GM18505 (cell line): ENCODE results near the gene ABCG1.
"Not testable (repeated sequence)": the region's sequence is repeated elsewhere in the genome, so short reads cannot be mapped to it uniquely, and the experiment has no call there.

Experiments used
- ATAC-seq: cut with Tn5 transposase; IDR thresholded peaks from one replicate; pipeline ENCODE4 v1.9.1; 2021; ENCODE audit not compliant: unreplicated experiment
- POLR2A ChIP-seq: IDR thresholded peaks from 4 replicates; pipeline ENCODE4 v1.6.1; 2011; ENCODE audit warnings: borderline replicate concordance; ENCODE audit not compliant: insufficient read depth, insufficient read length; ENCODE audit errors: extremely low read depth

ABCG1 gene

DNA sequence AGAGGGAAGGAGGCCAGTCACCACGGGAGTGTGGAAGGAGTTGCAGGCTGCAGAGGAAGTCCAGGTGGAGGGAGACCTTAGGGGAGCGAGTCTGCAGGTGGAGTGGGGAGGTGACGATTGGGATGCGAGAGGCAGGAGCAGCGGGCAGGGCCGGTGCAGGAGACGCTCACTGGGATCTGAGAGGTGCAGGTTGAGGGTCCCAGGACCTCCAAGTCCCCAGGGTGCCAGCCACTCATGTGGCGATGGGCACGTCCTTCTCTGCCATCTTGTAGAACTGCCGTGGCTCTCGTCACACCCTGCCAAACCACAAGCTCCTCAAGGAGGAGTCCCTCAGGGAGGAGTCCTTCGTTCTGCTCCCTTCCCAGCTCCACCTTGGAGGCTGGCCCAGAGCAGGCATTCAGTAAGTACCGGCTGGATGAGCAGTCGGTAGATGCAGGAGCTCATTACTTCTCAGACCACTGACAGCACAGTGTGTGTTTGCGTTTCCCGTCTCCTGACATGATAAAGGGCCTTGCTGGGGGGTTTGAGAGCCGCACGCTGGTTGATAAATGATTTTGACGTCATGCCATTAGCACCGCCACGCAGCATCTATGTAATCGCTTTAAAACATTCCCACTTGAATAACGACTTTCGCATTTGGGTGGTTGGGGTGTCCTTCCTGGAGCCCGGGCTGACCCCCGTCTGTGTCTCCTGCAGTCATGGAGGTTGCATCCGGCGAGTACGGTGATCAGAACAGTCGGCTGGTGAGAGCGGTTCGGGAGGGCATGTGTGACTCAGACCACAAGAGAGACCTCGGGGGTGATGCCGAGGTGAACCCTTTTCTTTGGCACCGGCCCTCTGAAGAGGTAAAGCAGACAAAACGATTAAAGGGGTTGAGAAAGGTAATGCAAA, 68.5 kb downstream of the ABCG1 start:
- TF ChIP-seq POLR2A = no peak
- ATAC-seq = no peak

DNA sequence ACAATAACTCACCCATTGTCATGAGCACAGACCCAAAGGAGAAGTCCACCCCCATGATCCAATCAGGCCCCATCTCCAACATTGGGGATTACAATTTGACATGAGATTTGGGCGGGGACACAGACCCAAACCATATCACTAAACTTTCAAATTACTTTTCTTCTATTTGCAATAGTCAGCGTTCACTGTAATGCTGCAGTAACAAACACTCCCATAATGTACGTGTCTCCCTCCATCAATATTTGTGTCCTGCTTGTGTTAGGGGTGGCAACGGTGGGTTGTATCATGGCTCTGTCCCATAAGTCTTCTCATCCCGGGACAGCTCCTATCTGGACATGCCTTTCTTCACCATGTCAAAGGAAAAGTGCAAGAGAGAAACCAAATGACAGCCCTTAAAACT, 70.0 kb downstream of the ABCG1 start:
- no peak for TF ChIP-seq POLR2A
- no peak for ATAC-seq

DNA sequence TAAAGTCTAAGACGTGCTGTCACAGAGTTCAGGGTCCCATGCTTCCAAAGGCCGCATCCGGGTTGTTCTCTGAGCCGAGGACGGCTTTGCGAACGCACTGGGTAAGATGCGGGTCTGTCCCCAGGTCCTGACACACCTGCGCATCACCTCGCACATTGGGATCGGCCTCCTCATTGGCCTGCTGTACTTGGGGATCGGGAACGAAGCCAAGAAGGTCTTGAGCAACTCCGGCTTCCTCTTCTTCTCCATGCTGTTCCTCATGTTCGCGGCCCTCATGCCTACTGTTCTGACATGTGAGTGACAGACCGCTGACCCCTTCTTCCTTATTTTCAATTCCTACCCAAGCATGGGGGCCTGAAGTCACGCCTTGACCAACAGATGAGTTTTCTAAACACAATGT, 71.0 kb downstream of the ABCG1 start:
- TF ChIP-seq POLR2A = no peak
- no peak for ATAC-seq

DNA sequence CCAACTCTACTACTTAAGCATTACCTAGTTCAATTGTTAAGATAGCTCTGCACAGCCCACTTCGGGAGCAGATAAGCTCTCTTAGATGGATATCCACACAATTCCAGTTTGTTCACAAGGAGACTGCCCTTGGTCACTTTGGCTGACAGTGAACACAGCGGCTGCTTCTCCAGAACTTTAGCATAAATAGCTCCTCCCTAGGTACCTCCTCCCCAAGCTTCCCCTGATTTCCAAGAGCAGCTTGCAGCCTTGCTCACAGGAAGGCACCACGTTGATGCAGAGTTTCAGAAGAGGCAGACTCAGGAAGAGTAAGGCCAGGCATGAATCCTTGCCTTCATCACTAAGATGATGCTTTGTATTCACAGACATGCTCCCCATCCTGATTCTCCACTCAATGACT, 71.6 kb downstream of the ABCG1 start:
- ATAC-seq = no peak
- TF ChIP-seq POLR2A = no peak

DNA sequence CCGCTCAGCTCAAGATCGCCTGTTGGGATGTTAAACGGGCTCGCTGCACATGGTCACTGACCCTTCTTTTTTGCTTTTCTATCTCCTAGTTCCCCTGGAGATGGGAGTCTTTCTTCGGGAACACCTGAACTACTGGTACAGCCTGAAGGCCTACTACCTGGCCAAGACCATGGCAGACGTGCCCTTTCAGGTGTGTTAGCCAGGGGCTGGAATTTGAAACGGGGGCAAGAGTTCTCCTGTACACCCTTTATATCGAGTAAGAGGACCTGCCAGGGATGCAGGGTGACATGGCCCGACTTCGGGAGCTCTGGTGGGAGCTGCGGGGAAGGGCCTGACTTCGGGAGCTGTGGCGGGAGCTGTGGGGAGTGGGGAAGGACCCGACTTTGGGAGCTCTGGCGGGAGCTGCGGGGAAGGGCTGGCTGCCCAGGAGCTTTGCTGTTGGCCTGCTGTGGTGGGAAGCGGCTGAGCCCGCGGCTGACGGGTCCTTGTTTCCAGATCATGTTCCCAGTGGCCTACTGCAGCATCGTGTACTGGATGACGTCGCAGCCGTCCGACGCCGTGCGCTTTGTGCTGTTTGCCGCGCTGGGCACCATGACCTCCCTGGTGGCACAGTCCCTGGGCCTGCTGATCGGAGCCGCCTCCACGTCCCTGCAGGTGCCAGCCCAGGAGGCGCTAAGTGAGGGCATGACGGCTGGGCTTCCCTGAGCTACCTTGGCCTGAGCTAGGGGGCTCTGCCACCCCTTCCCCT, 72.2 kb downstream of the ABCG1 start:
- TF ChIP-seq POLR2A = no peak
- no peak for ATAC-seq

DNA sequence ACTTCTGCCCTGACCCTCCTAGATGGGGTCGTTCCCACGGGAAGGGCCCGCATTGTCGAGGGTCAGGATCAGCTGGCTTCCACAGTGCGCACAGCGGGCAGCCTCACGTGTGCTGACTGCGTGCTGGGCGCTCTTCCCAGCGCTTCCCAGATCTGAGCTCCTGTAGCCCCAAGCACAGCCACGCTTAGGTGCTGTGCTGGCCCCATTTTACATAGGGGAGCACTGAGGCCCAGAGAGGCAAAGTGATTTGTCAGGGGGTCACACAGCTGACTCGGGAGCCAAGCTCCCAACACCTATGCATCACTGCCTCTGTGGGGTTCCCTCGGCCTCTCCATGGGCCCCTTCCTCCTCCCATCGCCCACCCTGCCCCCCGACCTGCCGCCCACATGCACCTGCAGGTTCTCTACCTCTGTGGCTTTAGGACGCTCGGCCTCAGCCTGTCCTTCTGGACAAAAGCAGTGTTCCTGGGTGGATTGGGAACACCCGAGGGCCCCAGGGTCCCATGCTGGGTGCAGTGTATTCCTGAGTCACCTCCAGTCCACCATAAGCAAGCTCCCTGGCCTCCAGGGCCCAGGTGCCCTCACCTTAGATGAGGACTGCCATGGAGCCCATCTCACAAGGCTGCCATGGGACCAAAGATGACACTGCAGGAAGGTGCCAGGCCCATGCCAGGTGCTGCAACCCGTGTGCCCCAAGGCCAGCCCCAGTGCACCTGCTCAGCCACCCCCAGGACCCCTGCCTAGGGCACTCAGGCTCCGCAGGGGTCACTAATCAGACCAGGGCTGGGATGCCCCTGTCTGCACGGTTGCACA, 73.0 kb downstream of the ABCG1 start:
- no peak for ATAC-seq
- no peak for TF ChIP-seq POLR2A

DNA sequence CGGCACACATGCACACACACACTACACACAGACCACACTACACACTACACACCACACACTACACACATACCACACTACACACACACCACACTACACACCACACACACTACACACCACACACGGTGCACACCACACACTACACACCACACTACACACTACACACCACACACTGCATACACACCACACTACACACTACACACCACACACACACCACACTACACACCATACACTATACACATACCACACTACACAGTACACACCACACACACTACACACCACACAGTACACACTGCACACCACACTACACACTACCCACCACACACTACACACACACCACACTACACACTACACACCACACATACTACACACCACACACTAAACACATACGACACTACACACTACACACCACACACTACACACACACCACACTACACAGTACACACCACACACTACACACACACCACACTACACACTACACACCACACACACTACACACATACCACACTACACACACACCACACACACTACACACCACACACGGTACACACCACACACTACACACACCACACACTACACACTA, 73.7 kb downstream of the ABCG1 start:
- ATAC-seq = not testable (repeated sequence)

DNA sequence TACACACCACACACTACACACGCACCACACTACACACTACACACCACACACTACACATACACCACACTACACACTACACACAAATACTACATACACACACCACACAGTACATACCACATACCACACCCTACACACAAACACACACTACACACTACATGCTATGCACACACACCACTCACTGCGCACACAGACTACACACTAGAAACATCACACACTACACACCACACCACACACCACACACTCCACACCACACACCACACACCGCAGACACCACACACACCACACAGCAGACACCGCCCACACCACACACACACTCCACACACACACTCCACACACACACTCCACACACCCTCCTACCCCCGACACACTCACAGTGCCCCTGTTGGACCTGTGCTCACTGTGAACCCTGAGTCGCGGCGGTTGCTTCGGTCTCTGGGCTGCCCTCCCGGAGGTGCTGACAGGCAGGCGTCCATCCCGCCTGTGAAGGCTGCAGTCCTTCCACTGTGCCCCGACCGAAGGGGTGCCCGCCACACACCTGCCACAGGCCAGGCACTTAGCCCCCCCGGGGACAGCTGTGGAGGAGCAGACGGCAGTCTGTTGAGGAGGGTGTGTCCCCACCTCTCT, 74.8 kb downstream of the ABCG1 start:
- no peak for ATAC-seq
- no peak for TF ChIP-seq POLR2A

DNA sequence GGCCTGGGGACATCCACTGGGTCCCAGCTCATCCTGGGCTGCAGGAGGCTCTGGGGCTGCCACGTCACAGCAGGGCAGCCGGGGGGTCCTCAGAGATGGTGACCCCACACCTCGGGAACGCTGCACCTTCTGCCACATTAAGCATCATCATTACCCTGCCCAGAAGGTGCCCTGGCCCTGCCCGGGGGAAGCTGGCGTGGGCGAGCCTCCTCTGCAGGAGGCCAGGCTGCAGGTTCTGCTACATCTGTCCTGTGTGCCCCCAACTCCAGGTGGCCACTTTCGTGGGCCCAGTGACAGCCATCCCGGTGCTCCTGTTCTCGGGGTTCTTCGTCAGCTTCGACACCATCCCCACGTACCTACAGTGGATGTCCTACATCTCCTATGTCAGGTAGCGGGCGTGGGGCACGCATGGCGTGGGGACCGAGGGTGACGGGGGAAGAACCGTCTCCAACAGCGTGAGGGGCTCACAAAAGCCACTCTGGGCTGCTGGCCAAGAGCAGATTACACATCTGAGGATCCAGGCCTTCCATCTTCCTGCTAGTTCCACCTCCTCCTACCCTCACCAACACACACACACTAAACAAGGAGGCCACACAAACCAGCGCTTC, 75.4 kb downstream of the ABCG1 start:
- ATAC-seq = no peak
- no peak for TF ChIP-seq POLR2A

DNA sequence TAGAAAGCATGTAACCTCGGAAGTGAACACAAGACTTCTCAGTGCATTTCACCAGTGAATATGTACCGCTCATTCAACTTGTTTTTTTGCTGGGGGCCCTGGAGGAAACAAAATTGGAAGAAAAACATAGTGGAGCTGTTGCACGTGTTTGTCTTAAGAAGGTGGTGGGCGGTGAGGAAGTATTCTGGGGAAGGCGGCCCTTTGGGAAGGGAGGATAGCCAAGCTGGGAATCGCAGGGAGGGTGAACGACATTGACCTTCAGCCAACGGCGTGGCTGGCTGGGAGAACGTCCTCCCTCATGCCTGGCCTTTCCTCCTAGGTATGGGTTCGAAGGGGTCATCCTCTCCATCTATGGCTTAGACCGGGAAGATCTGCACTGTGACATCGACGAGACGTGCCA, 76.9 kb downstream of the ABCG1 start:
- no peak for TF ChIP-seq POLR2A

DNA sequence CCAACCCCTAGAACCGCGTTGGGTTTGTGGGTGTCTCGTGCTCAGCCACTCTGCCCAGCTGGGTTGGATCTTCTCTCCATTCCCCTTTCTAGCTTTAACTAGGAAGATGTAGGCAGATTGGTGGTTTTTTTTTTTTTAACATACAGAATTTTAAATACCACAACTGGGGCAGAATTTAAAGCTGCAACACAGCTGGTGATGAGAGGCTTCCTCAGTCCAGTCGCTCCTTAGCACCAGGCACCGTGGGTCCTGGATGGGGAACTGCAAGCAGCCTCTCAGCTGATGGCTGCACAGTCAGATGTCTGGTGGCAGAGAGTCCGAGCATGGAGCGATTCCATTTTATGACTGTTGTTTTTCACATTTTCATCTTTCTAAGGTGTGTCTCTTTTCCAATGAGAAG, 77.6 kb downstream of the ABCG1 start:
- ATAC-seq = no peak
- TF ChIP-seq POLR2A = no peak

More for the DNA sequence above, 76.9 kb downstream of the ABCG1 start:
- ATAC-seq = no peak

DNA sequence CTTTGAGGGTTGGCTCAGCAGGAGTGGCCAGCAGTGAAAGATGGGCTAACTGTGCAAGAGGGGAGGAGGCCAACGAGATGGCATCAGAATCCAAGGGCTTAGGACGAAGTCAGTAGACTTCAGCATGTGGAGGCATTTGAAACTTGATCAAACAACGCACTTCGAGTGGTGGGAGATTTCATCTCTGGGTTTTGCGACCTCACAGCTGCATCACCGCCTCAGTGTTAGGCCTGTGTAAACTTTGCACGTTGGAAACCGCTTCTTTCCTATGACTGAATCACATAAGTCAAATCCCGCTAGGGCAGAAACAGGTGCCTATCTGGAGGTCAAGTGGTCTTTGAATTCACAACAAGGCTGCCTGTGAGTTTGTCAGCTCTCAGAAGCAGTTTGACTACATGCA, 78.4 kb downstream of the ABCG1 start:
- no peak for ATAC-seq
- TF ChIP-seq POLR2A = no peak
